SJCRH30 (cell line): ENCODE results near the gene C6orf89. TPM values are rescaled to one million over a fixed set of nuclear protein-coding genes. Genes with fewer than 3 reads are reported as not detected.

Experiments
- DNase-seq, 2 experiments: peaks; one replicate each; pipeline ENCODE4 v3.0.0-alpha.2; 2015 to 2020
- H3K27ac ChIP-seq: fragments of 250-450 bp; sonication (Bioruptor Pico); 2 replicates; pipeline ENCODE4 v1.5.1; 2020; ENCODE audit warnings: mild to moderate bottlenecking, moderate library complexity
- H3K27me3 ChIP-seq: fragments of 250-450 bp; sonication (Bioruptor Pico); 2 replicates; pipeline ENCODE4 v1.5.1; 2020; ENCODE audit warnings: mild to moderate bottlenecking, moderate library complexity
- H3K36me3 ChIP-seq: fragments of 250-450 bp; sonication (Bioruptor Pico); 2 replicates; pipeline ENCODE4 v1.5.1; 2020; ENCODE audit warnings: mild to moderate bottlenecking, moderate library complexity
- H3K4me1 ChIP-seq: fragments of 250-450 bp; sonication (Bioruptor Pico); 2 replicates; pipeline ENCODE4 v1.5.1; 2020; ENCODE audit warnings: mild to moderate bottlenecking, moderate library complexity
- H3K4me3 ChIP-seq: fragments of 250-450 bp; sonication (Bioruptor Pico); 2 replicates; pipeline ENCODE4 v1.5.1; 2020; ENCODE audit warnings: mild to moderate bottlenecking, moderate library complexity
- H3K9me3 ChIP-seq: fragments of 250-450 bp; sonication (Bioruptor Pico); replicated peaks from 2 replicates; pipeline ENCODE4 v1.5.1; 2020; ENCODE audit warnings: mild to moderate bottlenecking, moderate library complexity
- total RNA-seq: library from RNA; depleted of rRNA; stranded (reverse); fragments of >200 nt; shearing (Covaris generic); gene quantifications from 2 replicates; pipeline ENCODE4 v1.2.3, GENCODE V29; 2014

Gene C6orf89
- total RNA-seq, 1 experiment from 2014 or later, result 17.0 TPM

GRCh38 chr6:36914227-36914794 lies 28.6 kb downstream of the C6orf89 start:
- Histone ChIP-seq H3K9me3 (no peaks in the 10 kb centered on the region), H3K36me3 (no peaks in the 10 kb centered on the region), H3K4me1 (peaks cover 16% of the 10 kb centered on the region), H3K27me3 (no peaks in the 10 kb centered on the region), H3K27ac (no peak overlapping the region), H3K4me3 (no peak overlapping the region)
- no peak for DNase-seq

- no peak overlapping the region for H3K4me3 ChIP-seq
- no peaks in the 10 kb centered on the region for H3K9me3 ChIP-seq
- H3K27me3 ChIP-seq, result no peaks in the 10 kb centered on the region
- no peak for DNase-seq
- 0 out of 2 replicates have a peak, but pooled peaks cover 4% of the 10 kb centered on the region for H3K36me3 ChIP-seq
- peaks cover 16% of the 10 kb centered on the region for H3K4me1 ChIP-seq
- H3K27ac ChIP-seq, result no peak overlapping the region
Measured at GRCh38 chr6:36915599-36915998, 29.8 kb downstream of the C6orf89 start.

- H3K27me3 ChIP-seq, result no peaks in the 10 kb centered on the region
- H3K4me3 ChIP-seq, result no peak overlapping the region
- no peak overlapping the region for H3K27ac ChIP-seq
- no peaks in the 10 kb centered on the region for H3K9me3 ChIP-seq
- 0 out of 2 replicates have a peak, but pooled peaks cover 4% of the 10 kb centered on the region for H3K36me3 ChIP-seq
- no peak for DNase-seq
- H3K4me1 ChIP-seq, result peaks cover 16% of the 10 kb centered on the region
Measured at GRCh38 chr6:36916126-36916525, 30.4 kb downstream of the C6orf89 start.

DNA sequence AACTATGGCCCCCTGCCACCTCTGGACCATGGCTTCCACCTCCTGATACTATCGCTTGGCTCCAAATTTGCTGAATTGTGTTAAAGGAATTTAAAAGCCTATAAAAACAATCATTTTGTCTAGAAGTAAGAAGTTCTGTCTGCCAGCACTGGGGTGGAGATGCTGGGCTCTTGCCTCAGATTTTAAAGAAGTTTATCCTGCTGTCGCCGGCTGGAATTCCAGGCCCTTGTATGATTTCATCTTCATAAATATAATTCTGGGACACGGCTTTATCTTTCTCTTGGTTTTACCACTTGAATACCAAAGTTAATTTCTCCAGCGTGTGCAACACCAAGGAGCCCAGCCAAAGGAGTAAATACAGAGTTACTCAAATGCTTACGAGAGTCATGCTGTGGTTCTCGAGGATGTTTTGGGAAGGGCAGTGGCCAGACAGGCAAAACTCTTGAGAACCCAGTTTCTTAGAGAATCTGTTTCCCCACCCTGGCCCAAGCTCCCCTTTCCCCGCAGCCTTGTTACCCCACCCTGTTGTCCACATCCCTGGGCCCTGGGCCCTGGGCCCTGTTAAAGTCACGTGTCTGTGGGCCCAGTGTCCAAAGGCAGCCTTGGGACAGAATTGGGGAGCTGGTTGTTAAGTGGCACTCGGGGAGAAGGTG lies 31.9 kb downstream of the C6orf89 start:
- DNase-seq, result no peak
- H3K27me3 ChIP-seq, result no peaks in the 10 kb centered on the region
- no peak overlapping the region for H3K27ac ChIP-seq
- H3K4me3 ChIP-seq, result no peak overlapping the region
- peaks cover 5% of the 10 kb centered on the region for H3K4me1 ChIP-seq
- 0 out of 2 replicates have a peak, but pooled peaks cover 4% of the 10 kb centered on the region for H3K36me3 ChIP-seq
- no peaks in the 10 kb centered on the region for H3K9me3 ChIP-seq

DNA sequence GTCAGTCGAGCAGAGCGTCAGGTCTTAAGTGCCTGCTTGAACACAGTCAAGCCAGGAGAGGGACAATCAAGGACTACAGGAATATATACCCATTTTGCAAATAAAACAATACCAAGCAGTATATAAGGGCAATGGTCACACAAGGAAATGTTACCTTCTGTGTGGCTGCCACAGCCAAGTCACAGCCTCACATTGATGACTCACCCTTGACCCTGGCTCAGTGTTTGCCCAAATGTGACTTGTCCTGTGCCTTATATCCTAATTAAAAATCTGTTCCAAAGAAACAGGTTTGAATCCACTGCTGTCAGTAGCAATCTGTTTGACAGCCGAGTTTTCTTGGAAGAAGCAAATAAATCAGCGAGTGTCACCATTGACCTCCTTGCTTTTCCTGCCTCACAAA lies 34.3 kb downstream of the C6orf89 start:
- H3K4me3 ChIP-seq, result no peak overlapping the region
- no peak for DNase-seq
- 0 out of 2 replicates have a peak, but pooled peaks cover 4% of the 10 kb centered on the region for H3K36me3 ChIP-seq
- no peak overlapping the region for H3K27ac ChIP-seq
- H3K4me1 ChIP-seq, result no peaks in the 10 kb centered on the region
- H3K27me3 ChIP-seq, result no peaks in the 10 kb centered on the region
- H3K9me3 ChIP-seq, result no peaks in the 10 kb centered on the region

GRCh38 chr6:36920546-36920945 lies 34.8 kb downstream of the C6orf89 start:
- Histone ChIP-seq H3K4me1 (no peaks in the 10 kb centered on the region), H3K9me3 (no peaks in the 10 kb centered on the region), H3K4me3 (no peak overlapping the region), H3K27me3 (no peaks in the 10 kb centered on the region), H3K36me3 (0 out of 2 replicates have a peak, but pooled peaks cover 4% of the 10 kb centered on the region), H3K27ac (no peak overlapping the region)
- no peak for DNase-seq

DNA sequence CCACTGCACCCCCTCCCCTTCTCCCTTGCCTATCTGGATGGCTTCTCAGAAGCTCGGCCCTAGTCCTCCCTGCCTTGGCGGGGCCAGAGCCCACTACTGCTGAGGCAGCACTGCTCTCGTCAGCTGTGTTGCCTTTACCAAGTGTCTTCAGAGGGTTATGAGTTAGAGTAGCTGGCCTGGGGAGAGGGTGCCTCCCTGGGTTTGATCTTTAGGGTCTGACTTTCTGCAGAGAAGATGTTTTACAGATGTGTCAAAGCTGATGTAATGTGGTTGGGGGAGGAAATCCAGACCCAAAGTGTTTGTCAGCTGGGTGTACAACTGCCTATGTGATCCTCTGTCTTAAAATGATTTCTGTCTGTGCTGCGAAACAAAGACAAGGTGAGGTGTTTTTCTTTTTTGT lies 38.4 kb downstream of the C6orf89 start:
- H3K36me3 ChIP-seq, result 0 out of 2 replicates have a peak, but pooled peaks cover 4% of the 10 kb centered on the region
- no peaks in the 10 kb centered on the region for H3K27me3 ChIP-seq
- H3K9me3 ChIP-seq, result no peaks in the 10 kb centered on the region
- DNase-seq, result no peak
- no peak overlapping the region for H3K27ac ChIP-seq
- peaks cover 21% of the 10 kb centered on the region for H3K4me1 ChIP-seq
- no peak overlapping the region for H3K4me3 ChIP-seq

DNA sequence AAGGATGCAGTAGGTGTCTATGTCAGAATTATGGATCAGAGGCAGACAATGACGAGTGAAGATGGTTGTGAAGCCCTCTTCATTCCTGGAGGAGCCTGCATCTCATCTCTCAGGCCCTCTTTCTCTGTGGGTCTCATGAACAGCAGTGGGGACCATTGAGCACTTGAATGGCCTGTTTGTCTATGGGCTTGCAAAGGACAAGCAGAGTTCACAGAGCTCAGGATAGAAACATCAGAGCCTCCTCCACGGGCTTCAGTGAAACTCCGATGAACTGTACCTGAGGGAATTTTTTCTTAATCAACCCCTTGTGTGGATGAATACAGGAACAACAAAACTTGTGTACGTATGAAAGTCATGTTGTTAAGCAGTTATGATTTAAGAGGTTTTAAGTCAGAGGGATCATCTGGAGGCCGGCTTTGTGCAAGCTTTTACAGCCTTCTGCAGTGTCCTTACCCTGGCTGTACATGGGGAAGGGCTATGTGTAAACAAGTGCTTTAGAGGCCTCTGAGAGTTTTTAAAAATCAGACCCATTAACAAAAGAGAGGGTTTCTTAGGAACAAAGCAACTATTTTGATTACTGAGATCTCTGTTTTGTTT lies 39.1 kb downstream of the C6orf89 start:
- no peak for DNase-seq
- Histone ChIP-seq H3K36me3 (no peaks in the 10 kb centered on the region), H3K4me3 (no peak overlapping the region), H3K9me3 (no peaks in the 10 kb centered on the region), H3K27me3 (no peaks in the 10 kb centered on the region), H3K4me1 (peaks cover 28% of the 10 kb centered on the region), H3K27ac (no peak overlapping the region)

- DNase-seq, result no peak
- Histone ChIP-seq H3K4me3 (no peak overlapping the region), H3K36me3 (no peaks in the 10 kb centered on the region), H3K27ac (no peak overlapping the region), H3K27me3 (no peaks in the 10 kb centered on the region), H3K4me1 (peaks cover 29% of the 10 kb centered on the region), H3K9me3 (no peaks in the 10 kb centered on the region)
Measured at GRCh38 chr6:36925809-36926208, 40.1 kb downstream of the C6orf89 start.

DNA sequence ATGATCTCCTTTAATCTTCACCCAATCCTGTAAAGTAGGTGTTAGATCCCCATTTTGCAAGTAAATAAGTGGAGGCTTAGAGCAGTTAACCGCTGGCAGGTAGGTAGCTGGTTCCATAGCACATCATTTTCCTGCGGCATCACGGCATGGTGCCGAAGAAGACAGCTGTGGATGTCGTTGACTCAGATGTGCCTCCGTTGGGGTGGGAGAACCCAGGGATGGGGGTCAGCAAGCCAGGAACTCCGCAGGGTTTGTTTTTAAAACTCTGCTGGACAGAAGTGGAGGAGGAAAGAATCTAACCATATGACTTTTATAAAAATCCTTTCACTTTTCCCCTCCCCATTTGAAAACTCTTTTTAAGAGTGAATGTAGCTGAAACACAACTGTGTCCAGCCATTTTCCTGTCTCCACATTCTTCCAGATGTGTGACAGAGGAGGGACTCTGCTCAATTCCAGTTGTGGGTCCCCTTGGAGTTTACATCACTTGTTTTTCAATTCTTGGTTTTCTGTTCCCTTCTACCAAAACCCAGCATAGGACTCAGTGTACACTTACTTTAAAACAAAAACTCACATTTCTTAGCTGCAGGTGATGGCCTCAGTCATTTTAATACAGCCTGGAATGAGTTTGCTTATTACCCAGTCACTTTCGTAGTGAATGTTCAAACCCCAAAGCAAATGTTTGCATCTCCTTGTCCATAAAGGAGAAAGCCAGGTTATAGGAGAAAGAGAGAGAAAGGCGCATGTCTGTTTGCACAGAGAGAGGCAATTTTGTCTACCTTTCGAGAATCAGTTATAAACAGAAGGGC lies 41.2 kb downstream of the C6orf89 start:
- DNase-seq, result no peak
- H3K4me3 ChIP-seq, result no peak overlapping the region
- H3K27ac ChIP-seq, result peak overlapping the region; percentile 62
- H3K27me3 ChIP-seq, result no peaks in the 10 kb centered on the region
- H3K9me3 ChIP-seq, result no peaks in the 10 kb centered on the region
- H3K4me1 ChIP-seq, result peaks cover 29% of the 10 kb centered on the region
- H3K36me3 ChIP-seq, result no peaks in the 10 kb centered on the region

GRCh38 chr6:36927691-36928546 lies 42.2 kb downstream of the C6orf89 start:
- no peak overlapping the region; the same call in 1 of the 2 replicates for H3K4me3 ChIP-seq
- H3K4me1 ChIP-seq, result peaks cover 29% of the 10 kb centered on the region
- no peaks in the 10 kb centered on the region for H3K9me3 ChIP-seq
- peak; percentile 63 to 66 for DNase-seq
- H3K27me3 ChIP-seq, result no peaks in the 10 kb centered on the region
- no peaks in the 10 kb centered on the region for H3K36me3 ChIP-seq
- peak overlapping the region; percentile 62 for H3K27ac ChIP-seq

GRCh38 chr6:36928547-36928918 lies 42.8 kb downstream of the C6orf89 start:
- DNase-seq, result peak; percentile 72 to 76
- no peaks in the 10 kb centered on the region for H3K9me3 ChIP-seq
- H3K27ac ChIP-seq, result peak overlapping the region; percentile 62
- H3K36me3 ChIP-seq, result no peaks in the 10 kb centered on the region
- H3K27me3 ChIP-seq, result no peaks in the 10 kb centered on the region
- peaks cover 29% of the 10 kb centered on the region for H3K4me1 ChIP-seq
- H3K4me3 ChIP-seq, result no peak overlapping the region; the same call in 1 of the 2 replicates

- H3K27ac ChIP-seq, result peak overlapping the region; percentile 62
- H3K4me1 ChIP-seq, result peaks cover 29% of the 10 kb centered on the region
- no peaks in the 10 kb centered on the region for H3K9me3 ChIP-seq
- peak; percentile 20 to 22 for DNase-seq
- H3K27me3 ChIP-seq, result no peaks in the 10 kb centered on the region
- no peaks in the 10 kb centered on the region for H3K36me3 ChIP-seq
- no peak overlapping the region for H3K4me3 ChIP-seq
Measured at GRCh38 chr6:36929152-36929551, 43.4 kb downstream of the C6orf89 start.

DNA sequence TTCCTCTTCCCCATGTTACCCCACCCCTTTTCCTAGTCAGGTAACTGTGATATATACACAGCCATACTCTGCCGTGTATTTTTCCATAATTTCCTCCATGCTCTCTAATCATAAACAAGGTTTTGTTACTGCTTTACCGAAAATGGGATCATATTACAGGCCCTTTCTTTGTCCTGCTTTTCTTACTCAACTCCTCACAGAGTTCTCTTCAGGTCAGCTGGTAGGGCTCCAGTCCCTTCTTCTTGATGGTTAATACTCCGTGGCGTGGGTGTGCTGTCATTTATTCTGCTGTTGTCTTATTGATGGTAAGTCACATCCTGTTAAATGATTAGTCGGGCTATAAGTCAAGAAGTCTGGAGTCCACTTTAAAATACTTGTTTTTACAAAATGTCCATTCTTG lies 43.9 kb downstream of the C6orf89 start:
- H3K27ac ChIP-seq, result peak overlapping the region; percentile 62; the same call in 1 of the 2 replicates
- H3K9me3 ChIP-seq, result no peaks in the 10 kb centered on the region
- H3K36me3 ChIP-seq, result no peaks in the 10 kb centered on the region
- no peaks in the 10 kb centered on the region for H3K27me3 ChIP-seq
- H3K4me1 ChIP-seq, result peaks cover 29% of the 10 kb centered on the region
- no peak overlapping the region for H3K4me3 ChIP-seq
- peak in 1 of 2 experiments; percentile 39 for DNase-seq
